ENCODE results near the gene BAIAP3. TPM values are rescaled to one million over a fixed set of nuclear protein-coding genes. Genes with fewer than 3 reads are reported as not detected.

Gene BAIAP3
- total RNA-seq, 1 donor from 2014 or later, result 8.4 TPM

- H3K27me3 ChIP-seq (ENCODE audit: low read depth), result no peaks in the 10 kb centered on the region
- H3K4me1 ChIP-seq, result peaks cover 29% of the 10 kb centered on the region
- H3K9me3 ChIP-seq, result no peaks in the 10 kb centered on the region
- intact Hi-C loops (cut with DNase I), result no loop called here
- no peak overlapping the region for H3K4me3 ChIP-seq
- ATAC-seq (no peak), DNase-seq (no peak)
- TF ChIP-seq CTCF (IDR thresholded peaks at IDR 0.05), result no peak
- peaks cover 24% of the 10 kb centered on the region for H3K36me3 ChIP-seq
- H3K27ac ChIP-seq, result no peak overlapping the region
These were observed 22.1 kb downstream of the BAIAP3 start for GRCh38 chr16:1355591-1355990.

DNA sequence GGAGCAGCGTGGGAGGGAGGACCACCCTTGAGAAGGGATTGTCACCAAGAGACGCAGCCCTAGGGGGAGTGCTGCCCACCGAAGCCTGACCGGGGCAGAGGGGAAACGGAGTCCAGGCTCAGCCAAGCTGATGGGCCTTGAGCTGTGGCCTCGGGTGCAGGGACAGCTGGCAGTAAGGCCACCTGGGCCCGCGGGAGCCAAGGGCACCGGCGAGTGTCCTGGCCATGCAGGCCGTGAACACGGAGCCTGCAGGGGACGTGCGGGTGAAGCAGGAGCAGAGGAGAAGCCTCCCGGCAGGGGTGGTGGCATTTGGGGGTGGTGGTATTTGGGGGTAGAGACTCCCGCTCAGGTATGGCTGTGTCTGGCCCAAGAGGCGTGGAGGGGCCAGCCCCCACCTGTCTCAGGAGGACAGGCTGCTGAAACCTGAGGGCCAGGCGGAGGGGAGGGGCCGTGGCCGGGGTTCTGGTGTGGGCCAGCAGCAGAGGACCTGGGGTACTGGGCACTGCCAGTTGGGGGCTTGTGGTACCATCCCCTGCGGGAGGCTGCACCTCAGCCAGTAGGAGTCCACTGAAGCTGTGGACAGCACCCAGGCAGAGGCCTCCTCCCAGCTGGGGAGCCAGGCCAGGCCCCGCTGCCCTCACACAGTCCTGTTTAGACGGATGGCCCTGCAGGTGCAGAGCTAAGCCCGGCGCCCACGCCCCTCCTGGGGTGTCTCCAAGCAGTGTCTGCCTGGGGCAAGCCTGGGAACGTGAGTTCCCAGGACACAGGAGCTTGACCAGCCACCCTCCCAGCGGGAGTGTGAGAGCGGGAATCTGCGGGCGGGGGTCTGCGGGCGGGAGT is 22.8 kb downstream of the BAIAP3 start:
- intact Hi-C loops (cut with DNase I), result no loop called here
- H3K36me3 ChIP-seq, result peaks cover 30% of the 10 kb centered on the region
- no peaks in the 10 kb centered on the region for H3K9me3 ChIP-seq
- DNase-seq (no peak), ATAC-seq (no peak)
- TF ChIP-seq CTCF (IDR thresholded peaks at IDR 0.05), result no peak
- H3K4me3 ChIP-seq, result no peak overlapping the region
- no peaks in the 10 kb centered on the region for H3K27me3 ChIP-seq (ENCODE audit: low read depth)
- H3K27ac ChIP-seq, result no peak overlapping the region
- peaks cover 22% of the 10 kb centered on the region for H3K4me1 ChIP-seq

DNA sequence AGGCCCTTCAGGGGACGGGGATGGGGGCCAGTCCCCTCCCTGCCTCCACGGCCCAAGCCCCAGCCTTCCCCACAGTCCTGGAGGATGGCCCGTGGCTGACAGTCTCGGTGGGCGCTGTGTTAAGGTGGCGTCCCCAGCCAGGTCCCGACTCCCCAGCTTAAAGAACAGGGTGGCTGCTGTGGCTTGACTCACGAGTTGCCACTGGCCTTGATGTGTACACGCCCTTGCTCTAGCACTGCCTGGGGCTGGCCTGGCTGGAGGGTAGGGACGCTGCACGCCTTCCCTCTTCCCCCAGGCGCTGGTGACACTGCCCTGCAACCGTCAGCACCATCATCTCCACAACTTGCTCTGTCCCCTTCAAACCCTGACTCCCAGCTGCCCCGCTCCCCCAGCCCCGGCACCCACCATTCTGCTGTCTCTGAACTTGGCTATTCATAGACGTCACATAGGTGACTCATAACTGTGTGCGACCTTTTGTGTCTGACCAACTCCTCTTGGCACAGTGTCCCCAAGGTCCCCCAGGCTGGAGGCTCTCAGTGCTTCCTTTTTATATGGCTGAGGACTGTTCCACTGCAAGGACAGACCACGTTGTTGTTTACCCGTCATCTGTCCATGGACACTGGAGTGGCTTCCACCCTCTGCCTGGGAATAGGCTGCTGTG is 24.6 kb downstream of the BAIAP3 start:
- ATAC-seq (no peak), DNase-seq (no peak)
- no peak for TF ChIP-seq CTCF (IDR thresholded peaks at IDR 0.05)
- peaks cover 48% of the 10 kb centered on the region for H3K36me3 ChIP-seq
- intact Hi-C loops (cut with DNase I), result no loop called here
- peaks cover 13% of the 10 kb centered on the region for H3K4me1 ChIP-seq
- H3K27me3 ChIP-seq (ENCODE audit: low read depth), result no peaks in the 10 kb centered on the region
- no peak overlapping the region for H3K4me3 ChIP-seq
- H3K27ac ChIP-seq, result no peak overlapping the region
- no peaks in the 10 kb centered on the region for H3K9me3 ChIP-seq

- DNase-seq (no peak), ATAC-seq (no peak)
- no peaks in the 10 kb centered on the region for H3K27me3 ChIP-seq (ENCODE audit: low read depth)
- H3K9me3 ChIP-seq, result no peaks in the 10 kb centered on the region
- no peaks in the 10 kb centered on the region for H3K4me1 ChIP-seq
- no peak overlapping the region for H3K27ac ChIP-seq
- TF ChIP-seq CTCF (IDR thresholded peaks at IDR 0.05), result no peak
- H3K36me3 ChIP-seq, result peaks cover 86% of the 10 kb centered on the region
- intact Hi-C loops (cut with DNase I), result no loop called here
- no peak overlapping the region for H3K4me3 ChIP-seq
These were observed 28.4 kb downstream of the BAIAP3 start for GRCh38 chr16:1361685-1362360.

- intact Hi-C loops (cut with DNase I), result no loop called here
- Histone ChIP-seq H3K9me3 (no peaks in the 10 kb centered on the region), H3K27me3 (ENCODE audit: low read depth) (no peaks in the 10 kb centered on the region), H3K27ac (no peak overlapping the region), H3K4me3 (no peak overlapping the region), H3K36me3 (peaks cover 91% of the 10 kb centered on the region), H3K4me1 (no peaks in the 10 kb centered on the region)
- ATAC-seq (no peak), DNase-seq (no peak)
- no peak for TF ChIP-seq CTCF (IDR thresholded peaks at IDR 0.05)
These were observed 29.4 kb downstream of the BAIAP3 start for GRCh38 chr16:1362807-1363206.
